Measurements from ENCODE around the gene PCSK2.

GRCh38 chr20:17502105-17502504 is 275.3 kb downstream of the PCSK2 start:
- TF ChIP-seq CTCF (IDR thresholded peaks at IDR 0.05) (no peak), RFX5 (IDR thresholded peaks at IDR 0.05) (no peak), HDAC2 (IDR thresholded peaks at IDR 0.05) (no peak), POLR2A (IDR thresholded peaks at IDR 0.05; ENCODE audit: low read length) (no peak), NFE2L2 (conservative IDR thresholded peaks at IDR 0.05; ENCODE audit: low read length) (no peak), BHLHE40 (IDR thresholded peaks at IDR 0.05; ENCODE audit: low read depth, low read length) (no peak), GATA3 (IDR thresholded peaks at IDR 0.05; ENCODE audit: borderline replicate concordance) (no peak), REST (IDR thresholded peaks at IDR 0.05) (no peak), EP300 (IDR thresholded peaks at IDR 0.05) (no peak), POLR2AphosphoS2 (conservative IDR thresholded peaks at IDR 0.05; ENCODE audit: low read length) (no peak), JUN (IDR thresholded peaks at IDR 0.05) (no peak), MAX (IDR thresholded peaks at IDR 0.05) (no peak), SMC3 (IDR thresholded peaks at IDR 0.05) (no peak), NPAS2 (CRISPR knock-in tag; IDR thresholded peaks at IDR 0.05; ENCODE audit: borderline replicate concordance) (no peak)

All from A549 (cell line).